Fibroblast of villous mesenchyme (primary cell): ENCODE measurements around the gene GRB10. TPM values are rescaled to one million over a fixed set of nuclear protein-coding genes. Genes with fewer than 3 reads are reported as not detected.

ENCODE experiments used
- DNase-seq: peaks from one replicate; pipeline ENCODE4 v3.0.0-alpha.2; 2010; ENCODE audit warnings: low read depth
- H3K4me3 ChIP-seq: 2 replicates; pipeline ENCODE4 v1.5.1; 2011; ENCODE audit warnings: low read depth, mild to moderate bottlenecking, low read length
- CTCF ChIP-seq: IDR thresholded peaks from 2 replicates; pipeline ENCODE4 v1.5.1; 2012; ENCODE audit warnings: low read depth, mild to moderate bottlenecking, low read length; ENCODE audit not compliant: insufficient read depth
- total RNA-seq: library from RNA; depleted of rRNA; stranded (reverse); fragments of >200 nt; gene quantifications from 2 replicates; pipeline ENCODE4 v1.2.3, GENCODE V29; 2012

GRB10 gene
- total RNA-seq, 1 donor, result 23.3 TPM

- no peak overlapping the region for H3K4me3 ChIP-seq
- TF ChIP-seq CTCF, result no peak
- DNase-seq, result no peak
Measured at GRCh38 chr7:50622821-50623220, 159.9 kb downstream of the GRB10 start.

- TF ChIP-seq CTCF, result no peak
- no peak for DNase-seq
- no peak overlapping the region for H3K4me3 ChIP-seq
Measured at GRCh38 chr7:50621973-50622490, 160.7 kb downstream of the GRB10 start.

GRCh38 chr7:50621206-50621605, 161.5 kb downstream of the GRB10 start:
- H3K4me3 ChIP-seq, result no peak overlapping the region
- TF ChIP-seq CTCF, result no peak
- DNase-seq, result no peak

GRCh38 chr7:50620433-50620832, 162.3 kb downstream of the GRB10 start:
- no peak for DNase-seq
- no peak for TF ChIP-seq CTCF
- no peak overlapping the region for H3K4me3 ChIP-seq

GRCh38 chr7:50619684-50620083, 163.0 kb downstream of the GRB10 start:
- DNase-seq, result no peak
- no peak overlapping the region for H3K4me3 ChIP-seq
- no peak for TF ChIP-seq CTCF

GRCh38 chr7:50618281-50618680, 164.4 kb downstream of the GRB10 start:
- no peak for TF ChIP-seq CTCF
- DNase-seq, result no peak
- H3K4me3 ChIP-seq, result no peak overlapping the region

GRCh38 chr7:50615519-50616080, 167.1 kb downstream of the GRB10 start:
- no peak overlapping the region for H3K4me3 ChIP-seq
- no peak for TF ChIP-seq CTCF
- DNase-seq, result no peak
